HG02870 (cell line): ENCODE measurements around the gene TCHP.
"Not testable (repeated sequence)": the region's sequence is repeated elsewhere in the genome, so short reads cannot be mapped to it uniquely, and the experiment has no call there.

Source experiments
- ATAC-seq: cut with Tn5 transposase; IDR thresholded peaks from one replicate; pipeline ENCODE4 v1.9.1; 2021; ENCODE audit warnings: mild to moderate bottlenecking, moderate library complexity; ENCODE audit not compliant: unreplicated experiment

TCHP gene

DNA sequence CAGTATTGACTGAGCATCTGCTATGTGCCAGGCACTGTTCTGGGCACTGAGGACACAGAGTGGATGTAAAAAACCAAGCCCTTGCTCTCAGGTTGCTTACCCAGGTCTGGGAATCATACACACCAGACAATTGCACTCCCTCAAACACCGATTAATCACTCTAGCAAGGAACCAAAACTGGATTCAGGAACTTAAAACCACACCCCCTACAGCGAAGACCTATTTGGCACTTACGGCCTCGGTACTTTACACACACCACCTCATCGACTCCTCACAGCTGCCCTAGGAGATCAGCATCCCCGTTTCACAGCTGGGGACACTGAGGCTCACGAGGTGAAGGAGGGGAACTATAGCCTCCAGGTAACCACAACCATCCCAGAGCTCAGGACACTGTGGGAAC lies 21.3 kb upstream of the TCHP start:
- no peak for ATAC-seq

DNA sequence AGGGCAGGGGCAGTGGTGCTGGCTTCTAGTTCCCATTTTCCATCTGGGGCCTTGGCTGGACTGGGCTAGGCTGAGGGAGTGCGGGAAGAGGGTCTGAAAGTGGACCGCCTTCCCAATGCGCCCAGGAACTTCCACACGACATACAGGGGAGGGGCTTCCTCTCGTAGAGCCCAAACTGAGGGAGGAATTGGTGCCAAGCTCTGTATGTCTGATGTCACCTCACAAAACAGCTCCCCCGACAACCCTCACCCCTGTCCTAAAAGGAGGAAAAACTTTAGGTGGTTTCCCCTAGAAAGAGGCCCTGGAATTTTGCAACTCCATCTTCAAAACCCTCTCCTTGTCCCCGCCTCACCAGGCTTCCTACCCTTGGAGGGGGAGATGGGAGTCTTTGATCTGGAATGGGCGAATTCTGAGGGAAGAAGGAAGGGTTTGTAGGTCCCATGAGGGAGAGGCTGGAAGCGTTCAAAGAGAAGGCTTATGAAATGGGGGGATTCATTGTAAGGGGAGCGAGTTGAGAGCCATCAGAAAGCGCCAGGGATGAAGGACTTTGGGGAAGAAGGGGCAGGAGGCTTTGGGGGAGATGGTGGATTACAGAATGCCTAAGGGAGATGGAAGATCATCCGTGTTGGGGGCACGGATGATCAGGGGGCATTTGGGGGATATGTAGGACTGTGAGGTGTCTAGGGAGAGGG lies 20.6 kb upstream of the TCHP start:
- ATAC-seq: no peak

DNA sequence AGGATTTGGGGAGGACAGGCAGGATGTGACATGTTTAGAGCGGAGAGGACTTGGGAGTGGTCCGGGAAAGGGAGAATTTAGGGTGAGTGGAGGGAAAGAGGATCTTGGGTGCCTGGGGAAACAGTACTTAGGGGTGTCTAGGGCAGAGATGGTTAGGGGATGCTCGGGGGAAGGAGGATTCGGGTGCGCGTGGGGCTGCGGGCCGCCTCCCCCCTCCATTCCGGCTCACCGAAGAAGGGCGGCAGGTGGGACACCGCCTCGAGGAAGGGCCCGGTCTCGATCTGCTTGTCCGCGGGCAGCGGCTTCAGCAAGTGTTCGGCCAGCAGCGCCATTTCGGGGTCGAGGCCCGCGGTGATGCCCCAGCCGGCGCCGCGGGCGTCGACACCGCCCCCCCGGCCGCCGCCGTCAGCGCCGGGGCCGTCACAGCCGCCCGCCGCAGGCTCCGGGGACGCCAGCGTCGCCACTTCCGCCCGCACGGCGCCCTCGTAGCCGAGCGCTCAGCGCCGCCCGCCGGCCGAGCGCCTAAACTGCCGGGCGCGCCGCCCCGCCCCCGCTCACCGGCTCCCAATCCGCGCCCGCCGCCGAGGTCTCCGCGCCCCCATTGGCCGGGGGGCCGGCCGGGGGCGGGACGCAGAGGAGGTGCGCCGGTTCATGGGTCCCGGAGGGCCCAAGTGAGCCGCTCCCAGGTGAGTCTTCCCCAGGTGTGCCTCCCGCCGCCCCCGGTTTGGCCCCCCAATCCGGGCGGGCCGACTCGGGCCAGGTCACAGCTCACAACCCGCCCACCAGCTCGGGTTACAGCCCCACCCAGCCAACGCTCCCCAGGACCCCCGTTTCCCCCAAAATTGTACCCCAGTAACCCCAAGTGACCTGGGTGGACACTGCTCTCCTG lies 19.8 kb upstream of the TCHP start, which contains the start of gene GLTP:
TSS of gene GLTP (minus strand) at position 499 of the 889 bp plus-strand sequence. CDS start at position 332, 167 bp downstream.
- ATAC-seq: peak; percentile 87

DNA sequence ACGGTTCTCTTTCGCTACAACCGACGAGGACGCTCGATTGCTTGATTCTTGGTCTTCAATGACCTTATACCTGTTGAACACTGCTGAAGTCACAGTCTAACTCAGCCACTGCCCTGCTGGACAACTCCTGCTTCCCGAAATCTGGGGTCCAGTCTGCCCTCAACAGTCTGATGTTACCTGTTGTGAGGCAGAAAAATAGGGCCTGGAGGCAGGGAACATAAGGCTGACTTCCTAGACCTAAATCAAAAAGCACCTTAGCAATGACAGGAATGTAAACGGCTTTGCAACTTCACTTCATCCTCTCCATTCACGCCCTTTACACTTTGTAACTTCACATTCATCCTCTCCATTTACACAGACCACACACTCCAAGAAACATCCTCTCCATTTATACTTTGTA lies 19.1 kb upstream of the TCHP start:
- no peak for ATAC-seq

DNA sequence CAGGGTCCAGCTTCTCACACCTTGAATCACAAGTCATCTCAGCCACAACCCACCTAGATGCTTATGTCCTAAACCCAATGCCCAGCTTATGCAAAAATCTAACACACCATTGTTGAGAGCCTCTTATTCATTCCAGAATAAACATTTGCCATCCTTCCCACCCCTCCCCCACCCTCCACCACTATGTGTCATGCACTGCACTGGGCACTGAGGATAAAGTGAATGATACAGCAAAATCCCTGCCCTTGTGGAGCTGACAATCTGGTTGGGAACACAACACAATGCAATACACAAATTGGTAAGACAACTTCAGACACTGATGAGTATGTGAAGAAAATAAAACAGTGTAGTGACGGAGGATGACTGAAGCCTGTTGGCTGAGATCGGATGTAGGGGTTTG lies 18.3 kb upstream of the TCHP start:
- no peak for ATAC-seq

DNA sequence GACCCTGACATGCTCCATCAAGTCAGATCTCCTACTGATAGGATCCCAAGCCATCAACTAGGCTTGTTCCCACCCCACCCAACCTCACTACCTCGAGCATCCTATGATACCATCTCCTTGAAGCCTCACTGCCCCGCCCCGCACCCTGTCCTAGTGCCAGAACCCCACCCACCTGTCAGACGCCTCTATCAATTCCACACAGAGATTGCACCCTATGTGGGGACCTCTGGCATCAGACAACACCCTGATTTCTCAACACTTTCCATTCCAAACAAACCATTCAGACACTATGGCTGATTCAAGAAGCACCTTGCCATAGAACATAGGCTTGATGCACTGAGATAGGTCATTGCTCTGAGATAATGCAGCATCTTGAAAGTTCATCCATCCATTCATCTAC lies 16.6 kb upstream of the TCHP start:
- ATAC-seq: no peak

DNA sequence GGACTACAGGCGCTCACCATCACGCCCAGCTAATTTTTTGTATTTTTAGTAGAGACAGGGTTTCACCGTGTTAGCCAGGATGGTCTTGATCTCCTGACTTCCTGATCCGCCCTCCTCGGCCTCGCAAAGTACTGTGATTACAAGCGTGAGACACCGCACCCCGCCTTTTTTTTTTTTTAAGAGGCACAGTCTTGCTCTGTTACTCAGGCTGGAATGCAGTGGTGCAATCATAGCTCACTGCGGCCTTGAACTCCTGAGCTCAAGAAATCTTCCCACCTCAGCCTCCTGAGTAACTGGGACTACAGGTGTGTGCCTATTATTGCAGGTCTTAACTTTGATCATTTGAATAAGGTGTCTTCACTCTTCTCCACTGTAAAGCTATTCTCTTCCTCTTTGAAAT lies 14.5 kb upstream of the TCHP start:
- no peak for ATAC-seq

DNA sequence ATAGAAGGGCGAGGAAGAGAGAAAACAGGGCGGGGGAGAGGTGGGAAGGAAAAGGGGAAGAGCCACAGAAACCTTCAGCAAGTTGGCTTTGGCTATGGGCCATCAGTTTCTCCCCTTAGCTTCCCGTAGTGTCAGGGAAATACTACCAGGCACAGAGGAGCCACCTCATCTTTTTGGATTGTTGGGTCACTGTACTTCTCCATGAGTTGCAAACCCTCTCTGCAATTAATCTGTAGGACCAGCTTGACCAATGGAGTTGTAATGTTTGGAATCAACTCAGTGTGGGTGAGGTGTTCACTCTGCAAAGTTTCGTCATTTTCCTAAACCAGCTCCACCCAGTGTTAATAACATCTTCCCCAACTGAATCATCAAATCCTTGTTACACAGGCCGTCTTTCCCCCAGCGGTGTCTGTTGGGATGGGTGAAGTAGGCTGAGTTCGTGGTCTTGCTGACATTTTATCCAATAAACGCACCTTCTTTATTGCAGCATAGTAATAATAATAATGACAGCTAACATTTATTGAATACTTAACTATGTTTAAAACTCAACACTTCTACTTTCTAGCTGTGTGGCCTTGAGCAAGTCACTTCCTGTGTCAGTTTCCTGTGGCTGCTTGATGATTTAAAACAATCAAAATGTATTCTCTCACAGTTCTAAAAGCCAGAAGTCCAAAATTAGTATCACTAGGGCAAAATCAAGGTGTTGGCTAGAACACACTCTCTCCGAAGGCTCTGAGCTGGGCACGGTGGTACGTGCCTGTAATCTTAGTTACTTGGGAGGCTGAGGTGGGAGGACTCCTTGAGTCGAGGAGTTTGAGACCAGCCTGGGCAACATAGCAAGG lies 11.7 kb upstream of the TCHP start:
- no peak for ATAC-seq

DNA sequence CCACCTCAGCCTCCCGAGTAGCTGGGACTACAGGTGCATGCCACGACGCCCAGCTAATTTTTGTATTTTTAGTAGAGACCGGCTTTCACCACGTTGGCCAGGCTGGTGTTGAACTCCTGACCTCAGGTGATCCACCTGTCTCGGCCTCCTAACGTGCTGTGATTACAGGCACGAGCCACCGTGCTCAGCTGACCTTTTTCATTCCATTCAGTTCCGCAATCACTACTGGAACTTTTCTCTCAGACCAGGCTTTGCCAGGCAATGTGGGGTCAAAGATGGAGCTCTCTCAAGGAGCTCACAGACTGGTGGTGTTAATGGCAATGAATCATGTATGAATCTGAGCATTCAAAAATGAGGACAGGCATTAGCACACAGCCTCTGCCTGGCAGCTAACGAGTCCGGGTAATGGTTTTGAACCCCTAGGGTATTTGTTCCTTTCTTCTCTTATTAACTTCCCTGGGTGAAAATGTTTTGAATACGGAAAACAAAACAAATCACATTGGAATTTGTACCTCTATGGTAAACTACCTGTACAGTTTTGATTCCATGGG lies 9.4 kb upstream of the TCHP start:
- ATAC-seq: no peak

DNA sequence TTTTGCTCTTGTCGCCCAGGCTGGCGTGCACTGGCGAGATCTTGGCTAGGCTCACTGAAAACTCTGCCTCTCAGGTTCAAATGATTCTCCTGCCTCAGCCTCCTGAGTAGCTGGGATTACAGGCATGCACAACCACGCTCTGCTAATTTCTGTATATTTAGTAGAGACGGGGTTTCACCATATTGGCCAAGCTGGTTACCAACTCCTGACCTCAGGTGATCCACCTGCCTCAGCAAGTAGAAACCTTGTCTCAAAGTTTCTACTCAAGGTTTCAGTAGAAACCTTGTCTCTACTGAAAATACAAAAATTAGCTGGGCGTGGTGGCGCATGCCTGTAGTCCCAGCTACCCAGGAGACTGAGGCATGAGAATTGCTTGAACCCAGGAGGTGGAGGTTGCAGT lies 8.3 kb upstream of the TCHP start:
- not testable (repeated sequence) for ATAC-seq

DNA sequence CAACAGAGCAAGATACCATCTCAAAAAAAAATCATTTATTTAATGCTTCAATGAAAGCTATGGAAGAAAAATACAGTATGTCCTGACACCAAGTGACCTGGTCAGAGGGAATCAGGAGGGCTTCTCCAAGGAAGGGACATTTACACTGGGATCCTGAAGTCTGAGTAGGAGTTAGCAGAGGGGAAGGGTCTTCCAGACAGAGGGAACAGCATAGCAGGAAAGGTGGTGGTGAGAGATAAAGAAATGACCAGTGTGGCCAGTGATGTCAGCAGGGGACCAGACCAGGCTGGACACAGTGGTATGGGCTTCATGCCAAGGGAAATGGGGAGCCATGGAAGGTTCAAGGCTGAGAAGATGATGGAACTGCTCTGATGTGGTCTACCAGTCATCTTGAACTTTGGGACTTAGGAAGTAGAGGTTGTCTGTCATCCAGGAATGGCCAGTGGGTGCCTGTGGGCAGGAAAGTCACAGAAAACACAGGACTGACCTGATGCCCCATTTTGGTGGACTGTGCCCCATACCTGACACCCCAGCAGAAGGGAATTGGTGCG lies 7.8 kb upstream of the TCHP start:
- no peak for ATAC-seq

DNA sequence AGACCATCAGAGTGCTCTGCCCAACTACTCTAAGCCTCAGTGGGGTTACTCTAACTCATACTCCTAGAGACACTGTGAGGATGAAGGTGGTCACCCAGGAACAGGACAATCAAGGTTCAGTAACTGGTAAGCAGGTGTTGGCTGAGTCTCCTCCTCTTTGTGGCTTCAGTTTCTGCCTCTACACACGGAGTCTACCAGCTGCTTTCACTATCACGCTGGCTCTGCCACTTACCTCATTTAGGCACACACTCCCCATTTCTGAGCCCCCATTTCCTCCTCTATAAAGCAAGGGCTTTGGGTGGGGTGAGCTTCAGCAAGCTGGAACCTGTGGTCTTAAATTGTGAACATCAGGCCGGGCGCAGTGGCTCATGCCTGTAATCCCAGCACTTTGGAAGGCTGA lies 7.3 kb upstream of the TCHP start:
- peak; percentile 51 for ATAC-seq

DNA sequence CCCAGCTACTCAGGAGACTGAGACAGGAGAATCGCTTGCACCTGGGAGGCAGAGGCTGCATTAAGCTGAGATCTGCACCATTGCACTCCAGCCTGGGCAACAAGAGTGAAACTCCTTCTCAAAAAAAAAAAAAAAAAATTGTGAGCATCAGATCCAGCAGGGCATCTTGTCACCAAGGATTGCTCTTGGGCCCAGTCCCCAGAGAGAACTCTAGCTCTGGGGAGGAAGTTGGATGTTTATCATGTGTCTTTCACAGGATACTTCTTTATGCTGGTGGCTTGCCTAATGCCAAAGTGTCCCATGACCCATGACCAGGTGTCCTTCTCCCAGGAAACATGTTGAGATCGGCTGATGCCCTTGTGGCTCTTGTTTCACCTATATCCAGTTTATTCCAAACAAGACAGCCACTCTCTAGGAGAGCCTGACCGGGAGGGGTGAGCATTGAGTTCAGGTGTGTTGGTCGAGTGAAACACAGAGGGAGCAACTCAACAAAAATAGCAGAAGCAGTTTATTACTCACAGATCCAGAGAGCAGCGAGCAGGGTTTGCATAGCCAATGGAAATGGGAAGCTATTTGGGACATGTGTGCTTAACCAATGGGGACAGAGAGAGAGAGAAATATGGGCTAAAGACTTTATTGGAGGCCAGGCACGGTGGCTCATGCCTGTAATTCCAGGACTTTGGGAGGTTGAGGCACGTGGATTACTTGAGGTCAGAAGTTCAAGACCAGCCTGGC lies 6.6 kb upstream of the TCHP start:
- no peak for ATAC-seq

DNA sequence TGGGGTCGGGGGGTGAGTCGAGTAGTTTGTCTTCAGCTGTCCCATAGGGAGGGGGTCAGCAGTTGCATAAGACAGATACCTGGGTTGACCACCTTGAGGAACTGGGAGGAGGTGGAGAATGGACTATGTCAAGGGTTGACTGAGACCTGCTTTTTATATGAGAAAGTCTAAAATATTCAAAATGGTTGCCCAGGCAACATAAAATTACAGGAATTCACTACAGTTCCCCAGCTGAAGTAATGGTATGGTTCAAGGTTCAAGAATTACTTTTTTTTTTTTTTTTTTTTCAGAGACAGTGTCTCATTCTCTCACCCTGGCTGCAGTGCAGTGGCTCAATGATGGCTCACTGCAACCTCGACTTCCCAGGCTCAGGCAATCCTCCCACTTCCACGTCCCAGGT lies 5.1 kb upstream of the TCHP start:
- ATAC-seq: no peak

DNA sequence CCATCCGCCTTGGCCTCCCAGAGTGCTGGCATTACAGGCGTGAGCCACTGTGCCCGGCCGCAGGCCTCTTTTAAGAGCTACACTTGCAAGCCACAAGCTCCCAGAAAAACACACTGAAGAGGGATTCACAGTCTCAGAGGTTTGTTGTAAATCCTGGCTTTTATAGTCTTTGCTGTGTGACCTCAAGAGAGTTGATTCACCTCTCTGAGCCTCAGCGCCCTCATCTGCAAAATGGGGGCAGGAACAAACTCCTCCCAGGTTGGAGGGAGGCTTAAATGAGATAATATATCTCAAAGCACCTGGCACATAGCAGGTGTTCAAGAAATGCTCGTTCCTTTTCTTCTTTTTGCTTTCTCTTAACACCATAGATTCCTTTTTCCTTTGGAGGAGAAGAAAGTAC lies 3.9 kb upstream of the TCHP start:
- ATAC-seq: no peak

DNA sequence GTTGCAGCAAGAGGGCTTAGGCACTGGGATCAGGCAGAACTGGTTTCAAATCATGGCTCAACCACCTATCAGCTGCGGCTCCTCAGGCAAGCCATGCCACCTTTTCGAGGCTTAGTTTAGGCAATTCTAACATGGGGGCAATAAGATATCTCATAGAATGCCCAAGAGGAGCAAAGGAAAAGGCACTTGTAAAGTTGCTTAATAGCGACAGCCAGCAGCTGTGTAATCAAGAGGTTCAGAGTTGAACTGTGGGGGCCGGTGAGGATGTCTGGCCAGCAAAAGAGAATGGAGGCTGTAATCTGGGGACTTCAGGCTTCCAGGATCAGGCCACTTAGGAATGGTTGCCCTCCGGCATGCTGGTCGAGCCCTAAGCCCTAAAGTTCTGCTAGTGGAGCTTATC lies 3.0 kb upstream of the TCHP start:
- ATAC-seq: no peak

DNA sequence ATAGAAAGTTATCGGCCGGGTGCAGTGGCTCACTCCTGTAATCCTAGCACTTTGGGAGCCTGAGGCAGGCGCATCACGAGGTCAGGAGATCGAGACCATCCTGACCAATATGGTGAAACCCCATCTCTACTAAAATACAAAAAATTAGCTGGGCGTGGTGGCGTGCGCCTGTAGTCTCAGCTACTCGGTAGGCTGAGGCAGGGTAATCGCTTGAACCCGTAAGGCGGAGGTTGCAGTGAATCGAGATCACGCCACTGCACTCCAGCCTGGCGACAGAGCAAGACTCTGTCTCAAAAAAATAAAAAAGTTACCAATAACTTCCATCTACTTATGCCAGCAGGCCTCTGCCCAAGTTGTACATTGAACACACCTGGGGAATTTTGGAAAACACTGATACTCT lies 729 bp upstream of the TCHP start:
- ATAC-seq: not testable (repeated sequence)

DNA sequence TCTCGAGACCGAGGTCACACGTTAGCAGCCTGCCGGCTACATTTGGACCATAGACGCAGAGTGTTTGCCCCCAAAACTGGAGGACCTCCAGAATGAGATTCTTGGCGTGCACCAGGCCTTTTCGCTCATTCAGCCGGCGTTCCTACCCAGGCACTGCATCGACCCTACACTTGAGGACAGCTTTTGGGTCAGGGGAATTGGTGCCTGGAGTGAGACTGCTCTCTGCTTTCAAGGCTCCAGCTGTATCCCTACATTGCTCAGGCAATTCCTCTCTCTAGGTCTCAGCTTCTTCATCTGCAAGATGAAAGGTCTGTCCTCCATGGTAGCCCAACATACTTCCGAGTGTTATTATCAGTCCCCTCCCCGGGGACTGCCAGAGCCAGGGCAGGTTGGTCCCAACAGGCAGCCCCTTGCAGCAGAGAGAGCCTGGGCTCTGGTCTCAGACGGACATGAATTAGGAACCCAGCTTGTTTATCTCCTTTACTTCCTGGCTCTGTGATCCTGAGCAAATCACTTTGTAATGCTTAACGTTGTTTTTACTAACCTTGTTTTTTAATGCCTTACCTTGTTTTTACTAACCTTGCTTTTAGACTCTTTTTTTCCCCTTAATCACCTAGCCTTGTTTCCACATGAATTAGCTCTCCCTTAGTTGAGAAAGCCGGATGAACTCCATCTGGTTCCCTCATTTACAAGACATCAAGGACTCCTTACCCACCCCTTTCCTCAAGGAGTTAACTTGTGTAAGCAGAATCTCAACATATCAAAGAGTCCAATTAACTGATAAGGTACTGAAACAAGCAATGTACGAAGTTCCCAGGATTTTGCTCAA lies 892 bp downstream of the TCHP start:
- peak; percentile 16 for ATAC-seq

DNA sequence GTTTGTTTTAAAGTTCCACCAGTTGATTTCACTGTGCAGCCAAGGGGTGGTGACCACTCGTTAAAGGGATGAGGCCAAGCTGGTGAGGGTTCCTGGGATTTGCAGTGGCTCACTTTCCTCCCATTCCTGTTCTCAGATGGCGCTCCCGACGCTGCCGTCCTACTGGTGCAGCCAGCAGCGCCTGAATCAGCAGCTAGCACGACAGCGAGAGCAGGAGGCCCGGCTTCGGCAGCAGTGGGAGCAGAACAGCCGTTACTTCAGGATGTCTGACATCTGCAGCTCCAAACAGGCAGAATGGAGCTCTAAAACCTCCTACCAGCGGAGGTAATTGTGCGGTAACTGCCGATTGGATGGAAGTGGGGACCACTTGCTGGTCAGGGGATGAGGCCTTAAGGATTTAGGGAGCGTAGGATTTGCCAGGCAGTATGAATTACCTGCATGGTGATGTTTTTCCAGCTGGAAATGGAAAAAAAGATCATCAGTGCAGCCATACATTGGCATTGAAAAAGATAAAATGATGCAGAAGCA lies 2.9 kb downstream of the TCHP start:
- ATAC-seq: no peak
